PC-3 (cell line): Measurements from ENCODE around the gene EXOSC2. TPM values are rescaled to one million over a fixed set of nuclear protein-coding genes. Genes with fewer than 3 reads are reported as not detected.

Source experiments
- ATAC-seq: fragments of 200-7000 bp; cut with Tn5 transposase; 2 replicates; pipeline ENCODE4 v1.9.1; 2020; ENCODE audit warnings: mild to moderate bottlenecking, moderate library complexity
- Bru-seq: library from RNA; stranded (reverse); fragments of 400-500 nt; gene quantifications from one replicate; lab custom pipeline; 2021; lab: Mats Ljungman, UMichigan
- BruChase-seq, 2 experiments: library from RNA; stranded (reverse); fragments of 400-500 nt; gene quantifications; one replicate each; lab custom pipeline; 2021; lab: Mats Ljungman, UMichigan
- BruUV-seq: library from RNA; stranded (reverse); fragments of 400-500 nt; replicated peaks from 2 replicates; lab custom pipeline; 2021; lab: Mats Ljungman, UMichigan
- CTCF ChIA-PET: fragments of 300-600 bp; sonication (Branson Sonifier 250); formaldehyde crosslinking; loops from one replicate; lab custom pipeline; 2022; ENCODE audit warnings: antibody characterized with exemption; lab: Charles Lee
- POLR2A ChIA-PET: fragments of 300-600 bp; sonication (Branson Sonifier 250); formaldehyde crosslinking; loops from one replicate; lab custom pipeline; 2022; ENCODE audit warnings: antibody characterized with exemption; ENCODE audit not compliant: unreplicated experiment; lab: Charles Lee
- DNase-seq: peaks from one replicate; pipeline ENCODE4 v3.0.0-alpha.2; 2015
- H2AFZ ChIP-seq: fragments of 300-600 bp; sonication (generic); 2 replicates; pipeline ENCODE4 v1.6.0; 2016; ENCODE audit warnings: antibody characterized with exemption, low read length
- H3F3A ChIP-seq: fragments of 300-600 bp; sonication (generic); one replicate; pipeline ENCODE4 v1.6.0; 2017; ENCODE audit warnings: antibody characterized with exemption, low read length, control low read depth, mild to moderate bottlenecking; ENCODE audit not compliant: unreplicated experiment
- H3K27ac ChIP-seq: fragments of 300-600 bp; sonication (generic); 2 replicates; pipeline ENCODE4 v1.5.1; 2016; ENCODE audit warnings: mild to moderate bottlenecking, low read length
- H3K27me3 ChIP-seq: fragments of 300-600 bp; sonication (generic); 2 replicates; pipeline ENCODE4 v1.6.1; 2016; ENCODE audit warnings: low read length, mixed read lengths
- H3K36me3 ChIP-seq: fragments of 300-600 bp; sonication (generic); 2 replicates; pipeline ENCODE4 v1.6.1; 2016; ENCODE audit warnings: low read depth, mixed run types, low read length, mixed read lengths
- H3K4me1 ChIP-seq: fragments of 300-600 bp; sonication (generic); 2 replicates; pipeline ENCODE4 v1.5.1; 2016; ENCODE audit warnings: low read length; ENCODE audit not compliant: insufficient read depth
- H3K4me2 ChIP-seq: fragments of 300-600 bp; sonication (generic); 2 replicates; pipeline ENCODE4 v1.6.0; 2016; ENCODE audit warnings: low read length
- H3K4me3 ChIP-seq: fragments of 300-600 bp; sonication (generic); 2 replicates; pipeline ENCODE4 v1.5.1; 2016; ENCODE audit warnings: mild to moderate bottlenecking, low read length, mixed read lengths
- H3K79me2 ChIP-seq: fragments of 300-600 bp; sonication (generic); 2 replicates; pipeline ENCODE4 v1.6.1; 2017; ENCODE audit warnings: low read length, mixed read lengths
- H3K9ac ChIP-seq: fragments of 300-600 bp; sonication (generic); 2 replicates; pipeline ENCODE4 v1.6.0; 2016; ENCODE audit warnings: mild to moderate bottlenecking, low read length
- H3K9me2 ChIP-seq: fragments of 300-600 bp; sonication (generic); replicated peaks from 2 replicates; pipeline ENCODE4 v1.6.1; 2016; ENCODE audit warnings: mixed run types, low read length, mixed read lengths
- H3K9me3 ChIP-seq: fragments of 300-600 bp; sonication (generic); 2 replicates; pipeline ENCODE4 v1.6.1; 2016; ENCODE audit warnings: low read length, mixed read lengths
- H4K20me1 ChIP-seq: fragments of 300-600 bp; sonication (generic); 2 replicates; pipeline ENCODE4 v1.6.1; 2016; ENCODE audit warnings: low read length, mixed read lengths
- EZH2 ChIP-seq: fragments of 300-600 bp; sonication (generic); IDR thresholded peaks from one replicate; pipeline ENCODE4 v1.6.1; 2017; ENCODE audit warnings: antibody characterized with exemption, mild to moderate bottlenecking, low read length; ENCODE audit not compliant: unreplicated experiment
- EZH2phosphoT487 ChIP-seq: fragments of 300-600 bp; sonication (generic); IDR thresholded peaks from 2 replicates; pipeline ENCODE4 v1.6.1; 2018; ENCODE audit warnings: mild to moderate bottlenecking, antibody characterized with exemption, low read length, borderline replicate concordance
- intact Hi-C: fragments of 100-400 bp; cut with micrococcal nuclease; formaldehyde crosslinking; loops from 2 replicates; pipeline ENCODE4 v1.9.0; 2023
- long read RNA-seq: library from polyadenylated mRNA; unstranded; transcript quantifications from one replicate; pipeline ENCODE4 v2.0.0, GENCODE V29; 2021; ENCODE audit not compliant: unreplicated experiment
- total RNA-seq: library from RNA; depleted of rRNA; stranded (reverse); fragments of >200 nt; gene quantifications from 2 replicates; pipeline ENCODE4 v1.2.3, GENCODE V29; 2014; rRNA removed
- TF ChIP-seq, protein P1 (sequence below): fragments of 300-600 bp; sonication (generic); conservative IDR thresholded peaks from 2 replicates; pipeline ENCODE4 v1.5.1; 2017; ENCODE audit warnings: antibody characterized with exemption, low read depth, mild to moderate bottlenecking, low read length

The EXOSC2 gene, protein sequence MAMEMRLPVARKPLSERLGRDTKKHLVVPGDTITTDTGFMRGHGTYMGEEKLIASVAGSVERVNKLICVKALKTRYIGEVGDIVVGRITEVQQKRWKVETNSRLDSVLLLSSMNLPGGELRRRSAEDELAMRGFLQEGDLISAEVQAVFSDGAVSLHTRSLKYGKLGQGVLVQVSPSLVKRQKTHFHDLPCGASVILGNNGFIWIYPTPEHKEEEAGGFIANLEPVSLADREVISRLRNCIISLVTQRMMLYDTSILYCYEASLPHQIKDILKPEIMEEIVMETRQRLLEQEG
- total RNA-seq (33.5 and 40.4 TPM in 2 replicates), Bru-seq, nascent RNA (percentile 80 among the genes with signal in this experiment), BruChase-seq, experiment 1, labeled RNA remaining after a 6-hour chase (percentile 89 among the genes with signal in this experiment), BruChase-seq, experiment 2, labeled RNA remaining after a 2-hour chase (percentile 83 among the genes with signal in this experiment)
- long read RNA-seq, transcript EXOSC2-204 (9 exons, 2,040 nt): major isoform, 12 of 21 reads
- long read RNA-seq, partial matches to known transcripts: 0 of 21 reads
- long read RNA-seq, other reads (novel, unspliced or antisense): 7 of 21 reads

DNA sequence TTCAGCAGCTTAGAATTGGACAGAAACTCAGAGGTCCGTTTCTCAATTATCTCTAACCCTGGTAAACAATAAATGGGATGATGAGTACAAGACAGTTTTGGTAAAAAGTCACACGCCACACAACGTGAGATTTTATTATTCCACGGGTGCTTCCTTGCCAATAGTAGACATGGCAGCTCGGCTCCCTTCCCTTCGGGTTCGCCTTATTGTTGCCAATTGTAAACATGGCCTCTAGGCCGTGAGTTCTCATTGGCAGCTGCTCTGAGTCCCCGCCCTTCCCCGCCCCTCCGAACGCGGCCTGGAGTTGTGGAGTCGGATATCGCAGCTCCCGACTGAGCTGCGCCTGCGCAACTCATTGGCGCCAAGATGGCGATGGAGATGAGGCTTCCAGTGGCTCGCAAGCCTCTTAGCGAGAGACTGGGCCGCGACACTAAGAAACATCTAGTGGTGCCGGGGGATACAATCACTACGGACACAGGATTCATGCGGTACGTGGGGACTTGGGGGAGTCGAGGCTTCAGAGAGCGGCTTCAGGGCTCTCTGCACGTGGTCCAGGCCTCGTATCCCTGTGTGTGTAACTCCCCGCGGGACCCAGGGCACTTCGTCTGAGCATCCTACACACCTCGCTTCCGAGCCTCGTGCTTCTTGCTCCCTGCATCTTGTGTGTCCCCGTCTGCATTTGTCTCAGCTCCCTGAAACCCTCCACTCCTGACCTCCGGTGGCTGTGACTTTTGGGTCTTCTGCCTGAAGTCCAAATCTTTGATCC, at the start of gene EXOSC2:
TSS of gene EXOSC2 (plus strand) at position 355 of the 766 bp plus-strand sequence. CDS start at position 367, 12 bp downstream.
- DNase-seq (peak; percentile 95), ATAC-seq (peak; percentile 80)
- POLR2A ChIA-PET: no interaction called here
- TF ChIP-seq EZH2phosphoT487 (no peak), EZH2 (no peak)
- TF ChIP-seq, protein P1, sequence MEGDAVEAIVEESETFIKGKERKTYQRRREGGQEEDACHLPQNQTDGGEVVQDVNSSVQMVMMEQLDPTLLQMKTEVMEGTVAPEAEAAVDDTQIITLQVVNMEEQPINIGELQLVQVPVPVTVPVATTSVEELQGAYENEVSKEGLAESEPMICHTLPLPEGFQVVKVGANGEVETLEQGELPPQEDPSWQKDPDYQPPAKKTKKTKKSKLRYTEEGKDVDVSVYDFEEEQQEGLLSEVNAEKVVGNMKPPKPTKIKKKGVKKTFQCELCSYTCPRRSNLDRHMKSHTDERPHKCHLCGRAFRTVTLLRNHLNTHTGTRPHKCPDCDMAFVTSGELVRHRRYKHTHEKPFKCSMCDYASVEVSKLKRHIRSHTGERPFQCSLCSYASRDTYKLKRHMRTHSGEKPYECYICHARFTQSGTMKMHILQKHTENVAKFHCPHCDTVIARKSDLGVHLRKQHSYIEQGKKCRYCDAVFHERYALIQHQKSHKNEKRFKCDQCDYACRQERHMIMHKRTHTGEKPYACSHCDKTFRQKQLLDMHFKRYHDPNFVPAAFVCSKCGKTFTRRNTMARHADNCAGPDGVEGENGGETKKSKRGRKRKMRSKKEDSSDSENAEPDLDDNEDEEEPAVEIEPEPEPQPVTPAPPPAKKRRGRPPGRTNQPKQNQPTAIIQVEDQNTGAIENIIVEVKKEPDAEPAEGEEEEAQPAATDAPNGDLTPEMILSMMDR: no peak
- Histone ChIP-seq H3K36me3 (peaks cover 23% of the 10 kb centered on the region), H3K79me2 (peaks cover 48% of the 10 kb centered on the region), H3K27me3 (no peaks in the 10 kb centered on the region), H3K9me3 (no peaks in the 10 kb centered on the region), H3K4me3 (peak within 1 kb of the TSS; percentile 93), H3K4me2 (peak within 1 kb of the TSS; percentile 86), H4K20me1 (peaks cover 21% of the 10 kb centered on the region; the same call in 1 of the 2 replicates), H3K4me1 (peaks cover 17% of the 10 kb centered on the region), H3F3A (no peaks in the 10 kb centered on the region), H3K9ac (peak within 1 kb of the TSS; percentile 95), H3K27ac (peak within 1 kb of the TSS; percentile 17; the same call in 1 of the 2 replicates), H2AFZ (peak within 1 kb of the TSS; percentile 80), H3K9me2 (no peaks in the 10 kb centered on the region)
- BruUV-seq: TSS peak; percentile 38
- intact Hi-C loops: no loop called here
- CTCF ChIA-PET: interaction anchor here (0.6 kb wide), 3 partner anchors 226 to 455 kb away, joined by 3 to 4 read pairs (median 3); no protein-coding TSS in a partner anchor

DNA sequence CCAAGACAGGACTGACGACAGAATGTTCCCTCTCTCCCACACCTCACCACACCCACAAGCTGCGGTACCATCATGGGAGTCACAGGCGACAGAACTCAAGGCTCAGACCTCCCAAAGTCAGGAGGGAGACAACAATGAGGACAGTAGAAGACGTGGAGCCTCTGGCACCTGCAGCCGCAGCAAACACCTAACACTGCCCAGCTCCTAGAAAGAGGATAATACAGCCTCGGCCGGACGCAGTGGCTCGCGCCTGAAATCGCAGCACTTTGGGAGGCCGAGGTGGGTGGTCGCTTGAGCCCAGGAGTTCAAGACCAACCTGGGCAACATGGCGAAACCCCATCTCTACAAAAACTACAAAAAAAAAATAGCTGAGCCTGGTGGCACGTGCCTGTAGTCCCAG, 42.4 kb upstream of the EXOSC2 start:
- no peak overlapping the region for H2AFZ ChIP-seq
- H4K20me1 ChIP-seq: no peaks in the 10 kb centered on the region
- H3F3A ChIP-seq: no peaks in the 10 kb centered on the region
- TF ChIP-seq EZH2phosphoT487 (no peak), EZH2 (no peak)
- TF ChIP-seq, protein P1: no peak
- CTCF ChIA-PET: no interaction called here
- no peak for ATAC-seq
- no peaks in the 10 kb centered on the region for H3K27me3 ChIP-seq
- POLR2A ChIA-PET: interaction anchor here (0.5 kb wide), 1 partner anchor 215 kb away, joined by 22 read pairs; no protein-coding TSS in a partner anchor
- no peaks in the 10 kb centered on the region for H3K36me3 ChIP-seq
- no peaks in the 10 kb centered on the region for H3K79me2 ChIP-seq
- H3K9me3 ChIP-seq: no peaks in the 10 kb centered on the region
- no peak overlapping the region for H3K4me2 ChIP-seq
- DNase-seq: no peak
- BruUV-seq: no TSS peak
- H3K4me1 ChIP-seq: no peaks in the 10 kb centered on the region
- intact Hi-C loops: no loop called here
- H3K9ac ChIP-seq: no peak overlapping the region
- H3K4me3 ChIP-seq: no peak overlapping the region
- no peak overlapping the region for H3K27ac ChIP-seq
- no peaks in the 10 kb centered on the region for H3K9me2 ChIP-seq
